RWPE2 (cell line): ENCODE data around the gene ARHGAP27.

ENCODE experiments used
- ATAC-seq: fragments of 200-7000 bp; cut with Tn5 transposase; 3 replicates; pipeline ENCODE4 v1.9.1; 2021; ENCODE audit warnings: low read depth
- DNase-seq: peaks from one replicate; pipeline ENCODE4 v3.0.0-alpha.2; 2020; ENCODE audit warnings: low spot score
- H3K27ac ChIP-seq: fragments of 450-650 bp; 2 replicates; pipeline ENCODE4 v1.5.1; 2017; ENCODE audit warnings: mild to moderate bottlenecking; ENCODE audit not compliant: poor library complexity, severe bottlenecking
- H3K27me3 ChIP-seq: fragments of 250-450 bp; sonication (Bioruptor Pico); 2 replicates; pipeline ENCODE4 v1.5.1; 2021; ENCODE audit warnings: mild to moderate bottlenecking, moderate library complexity; ENCODE audit not compliant: insufficient read depth, poor library complexity, severe bottlenecking
- H3K36me3 ChIP-seq: fragments of 250-450 bp; sonication (Bioruptor Pico); 2 replicates; pipeline ENCODE4 v1.5.1; 2020; ENCODE audit warnings: low read depth, mild to moderate bottlenecking, moderate library complexity
- H3K4me1 ChIP-seq: fragments of 250-450 bp; sonication (Bioruptor Pico); 2 replicates; pipeline ENCODE4 v1.5.1; 2021; ENCODE audit warnings: mild to moderate bottlenecking, moderate library complexity; ENCODE audit not compliant: insufficient read depth, poor library complexity, severe bottlenecking
- H3K4me3 ChIP-seq: fragments of 250-450 bp; sonication (Bioruptor Pico); 2 replicates; pipeline ENCODE4 v1.5.1; 2021; ENCODE audit warnings: mild to moderate bottlenecking, moderate library complexity; ENCODE audit not compliant: severe bottlenecking
- H3K9me3 ChIP-seq: fragments of 250-450 bp; sonication (Bioruptor Pico); 2 replicates; pipeline ENCODE4 v1.5.1; 2021; ENCODE audit warnings: mild to moderate bottlenecking, moderate library complexity; ENCODE audit not compliant: severe bottlenecking
- TF ChIP-seq, protein P1 (sequence below): fragments of 450-650 bp; IDR thresholded peaks from one replicate; pipeline ENCODE4 v1.5.1; 2017; ENCODE audit warnings: mild to moderate bottlenecking, moderate library complexity; ENCODE audit not compliant: poor library complexity, severe bottlenecking

The ARHGAP27 gene

DNA sequence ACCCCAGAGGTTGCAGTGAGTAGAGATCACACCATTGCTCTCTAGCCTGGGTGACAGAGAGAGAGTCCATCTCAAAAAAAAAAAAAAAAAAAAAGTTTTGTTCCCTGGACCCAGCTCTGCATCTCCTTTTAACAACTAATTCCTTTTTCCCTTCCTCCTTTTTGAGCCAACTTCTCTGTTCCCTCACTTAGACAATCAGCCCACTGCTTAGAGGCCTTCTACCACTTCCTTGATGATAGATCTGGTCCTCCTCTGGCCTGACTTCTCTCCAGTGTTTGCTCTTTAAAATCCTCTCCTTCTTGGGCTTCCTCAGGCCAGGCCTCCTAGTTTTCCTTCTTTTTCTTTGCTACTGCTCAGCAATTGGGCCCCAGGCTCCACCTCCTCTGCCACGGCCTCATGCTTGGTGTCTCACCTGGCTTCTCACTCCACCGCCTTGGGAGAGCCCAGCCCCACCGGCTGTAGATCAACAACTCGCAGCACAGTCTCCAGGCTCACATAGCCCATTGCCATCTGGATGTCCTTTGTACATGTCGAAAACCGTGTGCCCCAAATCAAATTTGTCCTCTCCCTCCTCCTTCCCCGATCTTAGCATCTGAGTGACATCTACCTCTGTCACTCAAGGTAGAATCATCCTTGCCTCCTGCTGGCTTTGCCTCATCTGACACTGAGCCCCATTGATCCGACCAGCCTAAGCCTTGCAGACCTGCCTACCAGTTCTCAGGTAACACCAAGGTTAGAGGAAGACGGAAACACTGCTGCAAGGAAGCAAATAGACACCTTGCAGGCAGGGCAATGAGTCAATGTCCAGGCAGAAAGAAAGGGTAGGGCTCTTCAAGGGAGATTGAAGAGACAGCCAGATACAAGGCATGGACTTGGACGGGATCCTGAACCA lies 17.4 kb downstream of the ARHGAP27 start:
- Histone ChIP-seq H3K36me3 (peaks cover 4% of the 10 kb centered on the region; the same call in 1 of the 2 replicates), H3K27me3 (no peaks in the 10 kb centered on the region), H3K4me1 (no peaks in the 10 kb centered on the region), H3K4me3 (no peak overlapping the region), H3K27ac (no peak overlapping the region), H3K9me3 (no peaks in the 10 kb centered on the region)
- no peak for DNase-seq
- TF ChIP-seq, protein P1, sequence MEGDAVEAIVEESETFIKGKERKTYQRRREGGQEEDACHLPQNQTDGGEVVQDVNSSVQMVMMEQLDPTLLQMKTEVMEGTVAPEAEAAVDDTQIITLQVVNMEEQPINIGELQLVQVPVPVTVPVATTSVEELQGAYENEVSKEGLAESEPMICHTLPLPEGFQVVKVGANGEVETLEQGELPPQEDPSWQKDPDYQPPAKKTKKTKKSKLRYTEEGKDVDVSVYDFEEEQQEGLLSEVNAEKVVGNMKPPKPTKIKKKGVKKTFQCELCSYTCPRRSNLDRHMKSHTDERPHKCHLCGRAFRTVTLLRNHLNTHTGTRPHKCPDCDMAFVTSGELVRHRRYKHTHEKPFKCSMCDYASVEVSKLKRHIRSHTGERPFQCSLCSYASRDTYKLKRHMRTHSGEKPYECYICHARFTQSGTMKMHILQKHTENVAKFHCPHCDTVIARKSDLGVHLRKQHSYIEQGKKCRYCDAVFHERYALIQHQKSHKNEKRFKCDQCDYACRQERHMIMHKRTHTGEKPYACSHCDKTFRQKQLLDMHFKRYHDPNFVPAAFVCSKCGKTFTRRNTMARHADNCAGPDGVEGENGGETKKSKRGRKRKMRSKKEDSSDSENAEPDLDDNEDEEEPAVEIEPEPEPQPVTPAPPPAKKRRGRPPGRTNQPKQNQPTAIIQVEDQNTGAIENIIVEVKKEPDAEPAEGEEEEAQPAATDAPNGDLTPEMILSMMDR: no peak
- peak; percentile 58; the same call in 2 of the 3 replicates for ATAC-seq

DNA sequence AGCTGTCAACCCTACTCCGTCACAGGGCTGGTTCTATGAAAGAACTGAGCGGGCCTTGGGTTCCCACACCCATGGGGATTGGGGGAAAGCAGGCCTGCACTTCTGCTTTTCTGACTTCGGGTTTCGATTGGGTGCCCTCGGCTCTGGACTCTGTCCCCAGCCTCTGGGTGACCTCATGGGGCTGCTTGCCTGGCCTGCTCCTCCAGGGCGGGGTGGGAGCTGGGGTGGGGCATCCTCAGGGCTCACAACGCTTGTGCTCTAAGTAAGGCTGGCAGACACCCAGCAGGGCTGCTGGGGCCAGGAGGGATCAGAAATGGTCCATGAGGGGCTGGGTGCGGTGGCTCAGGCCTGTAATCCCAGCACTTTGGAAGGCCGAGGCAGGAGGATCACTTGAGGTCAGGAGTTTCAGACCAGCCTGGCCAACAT lies 19.2 kb downstream of the ARHGAP27 start:
- TF ChIP-seq, protein P1: no peak
- Histone ChIP-seq H3K4me1 (no peaks in the 10 kb centered on the region), H3K27me3 (no peaks in the 10 kb centered on the region), H3K9me3 (no peaks in the 10 kb centered on the region), H3K27ac (no peak overlapping the region), H3K4me3 (no peak overlapping the region), H3K36me3 (peaks cover 4% of the 10 kb centered on the region; the same call in 1 of the 2 replicates)
- DNase-seq (no peak), ATAC-seq (no peak)

DNA sequence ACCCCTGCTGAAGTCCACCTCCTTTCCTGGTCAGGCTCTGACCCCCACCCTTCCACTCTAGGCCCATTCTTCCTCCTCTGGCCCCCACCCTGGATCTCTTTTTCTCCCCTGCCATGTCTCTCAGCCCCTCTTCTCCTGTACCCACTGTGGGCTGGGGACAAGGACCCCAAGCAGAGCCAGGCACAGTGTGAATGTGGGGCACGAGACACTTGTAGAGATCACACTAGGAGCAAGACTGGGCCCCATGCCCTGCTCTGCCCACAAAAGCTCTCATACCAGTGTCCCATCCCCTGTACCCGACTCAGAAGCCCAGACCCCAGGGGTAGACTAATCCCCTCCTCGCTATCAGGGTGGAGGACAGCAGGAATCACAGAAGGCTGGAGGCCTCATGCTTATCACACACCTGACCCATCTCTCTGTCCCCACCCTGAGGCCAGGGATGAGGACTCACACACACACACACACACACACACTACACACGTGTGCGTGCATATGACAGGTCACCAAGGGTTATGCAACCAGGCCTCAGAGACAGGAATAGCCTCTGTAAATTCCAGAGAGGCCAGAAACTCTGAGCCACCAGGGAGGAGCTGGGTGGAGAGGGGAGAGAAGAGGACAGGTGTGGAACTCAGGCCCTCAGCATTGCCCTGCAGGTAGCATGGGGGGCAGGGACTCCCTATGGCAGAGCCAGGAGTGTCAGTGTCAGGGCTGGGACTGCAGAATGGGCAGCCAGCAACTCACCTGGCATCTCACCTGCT lies 21.1 kb downstream of the ARHGAP27 start:
- H3K4me3 ChIP-seq: no peak overlapping the region
- no peaks in the 10 kb centered on the region for H3K4me1 ChIP-seq
- H3K36me3 ChIP-seq: peaks cover 4% of the 10 kb centered on the region; the same call in 1 of the 2 replicates
- no peaks in the 10 kb centered on the region for H3K27me3 ChIP-seq
- TF ChIP-seq, protein P1: no peak
- no peak overlapping the region for H3K27ac ChIP-seq
- no peaks in the 10 kb centered on the region for H3K9me3 ChIP-seq
- no peak for ATAC-seq
- peak; percentile 53 for DNase-seq

DNA sequence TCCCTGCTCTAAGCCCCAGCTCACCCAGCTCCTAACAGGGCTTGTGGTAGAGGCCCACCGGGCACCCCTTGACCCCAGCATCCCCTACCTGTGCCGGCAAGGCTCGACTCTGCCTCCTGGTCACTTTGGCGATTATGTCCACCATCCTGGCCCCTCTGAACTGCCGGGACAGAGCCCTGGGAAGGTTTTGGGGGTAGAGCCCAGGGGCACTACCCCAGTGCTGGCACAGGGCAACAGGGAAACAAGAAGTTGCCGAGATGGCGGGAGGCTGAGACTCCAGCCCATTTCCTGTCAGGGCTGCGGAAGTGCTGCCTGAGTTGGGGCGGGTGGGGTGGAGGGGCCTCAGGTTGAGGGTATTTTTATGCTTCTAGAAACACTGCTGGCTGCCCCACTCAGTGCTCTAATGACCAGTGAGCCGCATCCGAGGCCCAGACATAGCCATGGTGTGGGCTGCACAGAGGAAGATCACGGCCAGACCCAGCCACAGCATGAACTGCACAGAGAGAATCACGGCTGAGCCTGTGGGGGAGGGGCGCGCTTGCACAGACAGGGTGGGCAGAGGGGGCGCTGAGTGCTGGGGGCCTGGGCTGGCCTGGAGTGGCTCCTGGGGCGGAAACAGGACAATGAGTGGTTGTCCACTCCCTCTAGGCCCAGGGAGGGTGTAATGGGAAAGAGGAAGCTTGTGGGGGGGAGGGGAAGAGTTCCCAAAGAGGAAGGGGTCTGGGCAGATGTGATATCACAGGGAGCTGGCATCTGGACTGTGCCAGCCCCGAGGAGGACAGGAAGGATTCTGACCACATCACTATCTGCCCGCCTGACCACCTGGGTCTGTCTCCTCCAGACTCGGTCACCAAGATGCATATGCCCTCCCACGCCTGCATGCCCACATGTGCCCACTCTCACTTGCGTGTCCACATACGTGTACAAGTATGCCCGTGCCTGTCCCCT lies 22.3 kb downstream of the ARHGAP27 start:
- no peaks in the 10 kb centered on the region for H3K9me3 ChIP-seq
- no peaks in the 10 kb centered on the region for H3K27me3 ChIP-seq
- H3K4me1 ChIP-seq: no peaks in the 10 kb centered on the region
- peaks cover 4% of the 10 kb centered on the region; the same call in 1 of the 2 replicates for H3K36me3 ChIP-seq
- no peak overlapping the region for H3K27ac ChIP-seq
- ATAC-seq (no peak), DNase-seq (peak; percentile 59)
- TF ChIP-seq, protein P1: no peak
- no peak overlapping the region for H3K4me3 ChIP-seq
